Skin epidermis (tissue), 12 donors: ENCODE data around the gene FGF14.

Experiments used
- H3K27ac ChIP-seq, 21 experiments: fragments of 200-600 bp; sonication (generic) in 11 of 21; one replicate each; pipeline ENCODE4 v1.5.0; 2020; ENCODE audit warnings: mild to moderate bottlenecking in 3 of 21, inconsistent platforms in 2 of 21, moderate library complexity in 2 of 21
- H3K4me3 ChIP-seq, 7 experiments: fragments of 200-600 bp; sonication (generic) in 2 of 7; one replicate each; pipeline ENCODE4 v1.5.0; 2020; ENCODE audit warnings: inconsistent platforms in 2 of 7, mild to moderate bottlenecking in 2 of 7, moderate library complexity in 1 of 7

FGF14 gene

DNA sequence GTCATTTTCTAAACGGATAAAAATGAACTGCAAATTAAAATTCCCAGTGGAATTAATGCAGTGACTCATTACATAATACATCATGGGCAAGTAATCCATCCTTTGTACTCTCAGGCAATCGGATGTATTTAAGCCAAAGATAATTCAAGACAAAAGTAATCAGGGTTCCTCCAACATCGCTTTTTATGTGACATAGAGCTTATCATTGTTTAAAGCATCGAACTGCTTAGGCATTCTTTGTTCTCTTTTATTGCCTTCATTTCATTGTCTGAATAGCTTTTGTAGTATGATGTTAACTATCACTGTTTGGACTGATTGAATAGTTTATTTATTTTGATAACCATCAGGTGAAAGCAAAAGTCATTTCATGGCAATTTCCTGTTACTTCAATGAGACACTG lies 740.0 kb downstream of the FGF14 start:
- Histone ChIP-seq H3K4me3 (no peak overlapping the region), H3K27ac (no peak overlapping the region)
